Right ventricle myocardium superior (tissue), 1 donor: ENCODE results near the gene SLC9C1. TPM values are rescaled to one million over a fixed set of nuclear protein-coding genes. Genes with fewer than 3 reads are reported as not detected.

Experiments used
- ATAC-seq: fragments of 200-7000 bp; cut with Tn5 transposase; one replicate; pipeline ENCODE4 v1.9.1; 2020; ENCODE audit warnings: mild to moderate bottlenecking; ENCODE audit not compliant: poor library complexity
- DNase-seq: peaks from one replicate; pipeline ENCODE4 v3.0.0-alpha.2; 2020
- intact Hi-C: fragments of 100-400 bp; cut with DNase I; formaldehyde crosslinking; loops from one replicate; pipeline ENCODE4 v1.11.2; 2022
- long read RNA-seq: library from polyadenylated mRNA; unstranded; transcript quantifications from one replicate; pipeline ENCODE4 v2.0.0, GENCODE V29; 2021
- total RNA-seq: library from RNA; stranded (reverse); fragmentation: NEBNext Ultra II Directional; extraction: Animal tissue kit (Norgen Biotek cat#: 25700); gene quantifications from one replicate; pipeline ENCODE4 v1.2.1, GENCODE V29; 2021
- donor health status: DM: no; HTN: yes; CAD: no; lungs with severe emphysema.

SLC9C1 gene
- total RNA-seq = 1.7 TPM
- long read RNA-seq = 0 reads

DNA sequence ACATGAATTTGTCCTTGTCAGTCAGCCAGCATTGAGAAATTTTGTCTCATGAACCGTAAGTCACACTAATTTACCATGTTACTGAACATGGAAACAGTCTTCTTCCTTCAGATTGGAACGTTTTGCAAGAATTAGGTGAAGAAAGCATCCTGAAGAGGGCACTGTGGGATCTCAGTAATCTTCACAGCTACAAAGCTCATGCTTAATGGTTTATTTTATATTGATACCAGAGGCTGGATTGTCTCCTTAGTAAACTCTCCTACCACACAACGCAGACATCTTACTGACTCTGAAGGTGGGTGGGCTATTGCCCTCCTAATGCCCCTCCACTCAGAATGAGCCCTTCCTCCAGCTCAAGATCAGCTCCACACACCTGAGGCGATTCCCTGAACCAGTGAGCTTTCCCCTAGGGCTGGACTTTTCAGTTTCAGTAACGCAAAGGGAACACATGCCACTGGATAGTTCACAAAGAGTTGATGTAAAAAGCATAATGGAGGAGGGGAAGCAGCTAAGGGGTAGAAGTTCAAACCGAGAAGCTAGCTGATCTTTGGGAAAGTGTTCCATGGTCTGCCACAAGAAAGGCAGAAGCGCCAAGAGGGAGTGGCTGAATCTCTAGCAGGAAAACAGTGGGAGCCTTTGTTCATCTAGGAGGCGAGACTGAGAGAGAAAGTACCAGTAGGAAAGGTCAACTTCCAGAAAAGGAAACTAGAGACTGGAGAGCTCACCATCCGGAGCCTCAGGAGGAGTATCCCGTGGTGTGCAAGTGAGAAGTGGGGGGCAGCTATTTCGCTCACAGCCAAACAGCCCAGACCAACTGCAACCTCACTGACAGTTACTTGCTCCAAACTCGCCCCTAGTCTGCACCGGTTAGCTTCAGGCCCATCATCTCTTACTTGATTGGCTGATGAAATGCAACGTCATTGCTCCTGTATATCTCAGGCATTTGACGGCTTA is at the start of gene SLC9C1:
Gene SLC9C1, minus strand, starts transcription at position 849 of the 954 bp plus-strand sequence. CDS start 7,425 bp downstream, outside the sequence.
- intact Hi-C loops = loop anchor here (5.0 kb wide), 1 partner anchor 224 kb away; no protein-coding TSS in a partner anchor
- DNase-seq (no peak), ATAC-seq (peak; percentile 94)

DNA sequence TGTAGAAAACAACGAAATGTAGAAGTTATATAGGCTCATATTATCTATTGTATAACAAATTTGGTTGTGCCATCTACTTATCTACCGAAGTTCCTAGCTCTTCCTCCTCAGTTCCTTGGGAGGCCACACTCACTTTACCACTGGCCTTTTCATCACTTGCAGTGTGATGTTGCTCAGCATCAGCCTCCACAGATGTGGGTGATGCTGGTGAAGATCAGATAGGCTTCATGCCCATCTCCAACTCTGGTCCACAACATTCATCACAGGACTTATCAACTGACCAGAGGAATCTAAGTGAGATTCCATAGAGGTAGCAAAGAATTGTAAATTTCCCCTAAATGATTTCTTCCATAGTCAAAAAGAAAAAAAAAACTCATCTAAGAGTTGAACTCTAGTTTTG is 47.4 kb upstream of the SLC9C1 start:
- intact Hi-C loops = no loop called here
- no peak for ATAC-seq
- DNase-seq = no peak

- intact Hi-C loops = no loop called here
- DNase-seq (no peak), ATAC-seq (no peak)
These were observed 45.6 kb upstream of the SLC9C1 start for GRCh38 chr3:112339609-112340008.

GRCh38 chr3:112339134-112339533 is 45.1 kb upstream of the SLC9C1 start:
- no peak for ATAC-seq
- no peak for DNase-seq
- intact Hi-C loops = no loop called here

DNA sequence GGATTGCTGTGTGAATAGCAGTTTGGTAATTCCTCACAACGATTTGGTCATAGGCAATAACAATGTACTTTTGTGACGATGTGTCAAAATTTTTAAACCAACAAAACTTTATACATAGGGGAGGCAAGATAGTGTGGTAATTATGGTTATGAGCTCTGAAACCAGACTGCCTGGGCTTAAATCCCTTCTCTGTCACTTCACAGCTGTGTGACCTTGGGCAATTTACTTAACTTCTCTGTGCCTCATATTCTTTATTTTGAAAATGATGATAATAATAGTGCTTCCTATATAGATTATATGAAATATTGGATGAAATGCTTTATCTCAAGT is 44.7 kb upstream of the SLC9C1 start:
- ATAC-seq (no peak), DNase-seq (no peak)
- intact Hi-C loops = no loop called here

DNA sequence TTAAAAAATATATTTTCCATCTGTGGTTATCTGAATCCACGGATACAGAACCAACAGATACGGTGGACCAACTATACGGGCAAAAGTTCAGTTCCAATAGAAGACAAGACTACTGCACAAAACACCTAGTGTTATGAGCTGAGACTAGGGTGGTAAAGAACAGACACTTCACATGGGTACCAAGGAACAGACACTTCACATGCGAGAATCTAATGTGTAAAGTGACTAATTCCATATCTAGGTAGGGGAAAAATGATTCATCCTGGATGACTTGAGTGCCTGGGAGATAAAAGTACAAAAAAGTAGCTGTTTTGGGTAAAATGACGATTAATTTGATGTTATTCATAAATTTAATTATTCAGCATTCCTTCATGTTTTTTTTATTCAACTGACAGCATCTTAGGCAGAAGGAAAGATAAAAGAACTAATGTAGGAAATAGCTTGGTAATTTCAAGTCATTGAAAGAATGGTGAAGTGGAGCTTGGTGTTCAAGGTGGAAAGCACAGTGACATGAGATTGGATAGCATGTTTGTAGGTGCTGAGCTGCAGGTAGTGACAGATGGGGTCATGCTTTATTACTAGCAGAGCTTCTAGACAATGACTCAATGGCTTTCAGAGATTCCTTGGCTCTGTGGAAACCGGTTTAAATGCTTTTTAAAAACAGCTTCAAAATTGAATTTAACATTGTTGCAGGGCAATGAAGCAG is 44.2 kb upstream of the SLC9C1 start:
- DNase-seq = no peak
- no peak for ATAC-seq
- intact Hi-C loops = no loop called here

- intact Hi-C loops = no loop called here
- ATAC-seq = no peak
These were observed 41.4 kb upstream of the SLC9C1 start for GRCh38 chr3:112335434-112335781.

GRCh38 chr3:112334691-112335433 is 40.8 kb upstream of the SLC9C1 start:
- DNase-seq (no peak), ATAC-seq (no peak)
- intact Hi-C loops = no loop called here

More at GRCh38 chr3:112335434-112335781, 41.4 kb upstream of the SLC9C1 start:
- DNase-seq = no peak

DNA sequence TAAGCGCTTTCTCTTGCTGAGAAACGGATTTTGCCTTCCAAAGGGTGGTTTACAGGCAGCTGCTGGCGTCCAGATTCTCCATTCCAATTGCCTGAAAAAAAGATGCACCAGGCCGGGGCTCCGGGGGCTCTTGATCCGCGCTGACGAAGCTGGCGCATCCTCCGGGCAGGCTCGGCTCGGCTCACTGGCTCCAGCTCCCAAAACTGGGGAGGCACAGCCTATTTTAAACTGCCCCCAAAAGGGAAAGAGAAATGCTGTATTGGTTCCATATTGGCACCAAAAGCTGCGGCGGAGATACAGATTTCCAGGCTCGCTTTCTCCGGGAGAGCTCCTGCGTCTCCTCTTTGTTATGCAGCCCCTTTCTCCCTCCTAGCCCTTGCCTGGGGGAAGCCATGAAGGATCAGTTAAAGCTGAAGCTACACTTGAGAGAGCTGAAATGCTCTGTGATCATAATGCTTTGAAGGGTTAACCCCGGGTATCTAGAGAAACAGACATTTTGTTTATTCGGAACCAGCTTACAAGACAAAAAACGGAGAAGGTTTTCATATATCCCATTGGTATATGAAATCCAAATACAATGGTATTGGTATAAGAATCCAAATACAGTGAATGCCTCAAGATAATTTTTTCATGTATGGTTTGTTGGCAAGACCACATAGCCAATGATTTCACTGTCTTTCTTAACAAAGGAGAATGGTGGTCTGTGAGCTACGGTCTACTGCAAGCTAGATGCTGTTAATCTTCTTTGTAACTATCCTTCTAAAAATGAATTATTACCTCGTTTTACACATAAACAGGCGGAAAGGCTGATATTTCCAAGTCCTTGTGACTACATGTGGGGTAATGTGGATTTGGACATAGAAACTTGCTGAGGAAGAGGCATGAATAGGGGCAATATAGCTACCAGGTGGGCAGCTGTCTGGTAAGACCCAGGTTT is 39.6 kb upstream of the SLC9C1 start:
- peak; percentile 41 for DNase-seq
- peak; percentile 66 for ATAC-seq
- intact Hi-C loops = no loop called here

GRCh38 chr3:112333002-112333380 is 39.0 kb upstream of the SLC9C1 start, which contains the start of gene CD200:
TSS of gene CD200 (plus strand) at chr3:112333156. CDS start at chr3:112333213, 57 bp downstream.
- intact Hi-C loops = no loop called here
- peak; percentile 82 for ATAC-seq
- peak; percentile 71 for DNase-seq

DNA sequence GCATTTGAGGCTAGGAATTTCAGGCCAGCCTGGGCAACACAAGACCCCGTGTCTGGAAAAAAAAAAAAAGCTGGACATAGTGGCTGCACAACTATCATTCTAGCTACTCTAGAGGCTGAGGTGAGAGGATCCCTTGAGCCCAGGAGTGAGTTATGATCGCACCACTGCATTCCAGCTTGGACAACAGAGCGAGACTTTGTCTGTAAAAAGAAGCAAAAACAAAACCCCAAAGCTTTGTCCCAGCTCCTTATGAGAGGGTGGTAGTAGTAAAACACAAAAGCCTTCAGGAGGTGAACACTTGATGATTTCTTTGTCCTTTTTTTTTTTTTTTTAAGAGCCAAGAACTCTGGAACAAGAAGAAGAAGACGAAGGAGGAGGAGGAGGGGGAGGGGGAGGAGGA is 37.8 kb upstream of the SLC9C1 start:
- DNase-seq (no peak), ATAC-seq (no peak)
- intact Hi-C loops = no loop called here

GRCh38 chr3:112327371-112327951 is 33.4 kb upstream of the SLC9C1 start:
- no peak for DNase-seq
- intact Hi-C loops = loop anchor here (10.0 kb wide), 1 partner anchor 187 kb away; no protein-coding TSS in a partner anchor
- peak; percentile 86 for ATAC-seq

DNA sequence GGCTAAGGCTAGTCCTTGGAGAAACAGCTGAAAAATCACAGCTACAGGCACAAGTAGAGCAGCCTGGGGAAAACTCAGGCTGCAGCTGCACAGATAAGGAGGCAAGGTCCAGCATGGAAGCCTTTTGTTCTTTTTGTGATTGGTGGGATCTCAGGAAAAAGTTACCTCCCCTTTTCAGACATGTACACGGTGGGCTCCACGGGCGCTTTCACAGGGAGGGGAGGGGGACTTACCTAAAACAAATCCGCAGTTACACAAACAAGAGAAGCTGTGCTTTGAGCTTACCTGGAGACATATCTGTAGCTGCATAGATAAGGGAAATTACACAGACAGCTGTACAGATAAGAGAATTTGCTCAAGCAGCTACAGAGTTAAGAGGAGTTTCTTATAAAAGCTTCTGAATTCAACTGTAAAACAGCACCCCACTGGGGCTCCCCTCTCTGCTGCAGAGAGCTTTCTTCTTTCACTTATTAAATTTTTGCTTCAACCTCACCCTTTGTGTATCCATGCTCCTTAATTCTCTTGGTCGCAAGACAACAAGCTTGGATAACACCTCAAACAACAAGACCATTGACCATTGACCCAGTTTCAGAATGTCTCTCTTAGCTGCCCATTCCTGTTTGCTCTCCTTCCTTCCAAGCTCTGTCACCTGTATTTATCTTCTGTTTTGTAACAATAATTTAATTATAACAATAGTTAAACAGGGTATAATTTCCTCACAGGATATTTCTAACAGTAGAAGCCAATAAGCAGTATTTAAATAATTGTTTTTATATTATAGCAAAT is 28.0 kb upstream of the SLC9C1 start:
- DNase-seq = no peak
- ATAC-seq = no peak
- intact Hi-C loops = loop anchor here (10.0 kb wide), 1 partner anchor 193 kb away; no protein-coding TSS in a partner anchor

DNA sequence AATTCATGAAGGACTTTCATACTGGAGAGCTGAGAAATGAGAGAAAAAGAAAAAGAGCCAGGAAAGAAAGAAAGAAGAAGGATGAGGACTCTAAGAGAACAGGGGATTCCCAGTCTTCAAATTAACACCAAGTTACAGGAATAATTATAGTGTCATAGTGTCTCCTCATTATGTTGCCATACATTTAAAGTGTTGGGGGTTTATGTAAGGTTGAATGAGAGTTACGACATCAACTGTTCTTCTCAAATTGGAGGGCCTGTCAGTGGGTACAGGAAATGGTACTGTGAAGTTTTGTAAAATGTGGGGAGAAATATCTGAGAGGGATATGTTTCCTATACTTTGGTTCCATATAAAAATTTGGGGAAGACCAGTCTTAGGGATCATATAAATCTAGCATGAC is 26.7 kb upstream of the SLC9C1 start:
- DNase-seq = no peak
- intact Hi-C loops = loop anchor here (10.0 kb wide), 1 partner anchor 194 kb away; no protein-coding TSS in a partner anchor

GRCh38 chr3:112319516-112320276 is 25.7 kb upstream of the SLC9C1 start:
- no peak for ATAC-seq
- DNase-seq = no peak
- intact Hi-C loops = loop anchor here (10.0 kb wide), 1 partner anchor 195 kb away; no protein-coding TSS in a partner anchor

More for the DNA sequence above, 26.7 kb upstream of the SLC9C1 start:
- no peak for ATAC-seq

DNA sequence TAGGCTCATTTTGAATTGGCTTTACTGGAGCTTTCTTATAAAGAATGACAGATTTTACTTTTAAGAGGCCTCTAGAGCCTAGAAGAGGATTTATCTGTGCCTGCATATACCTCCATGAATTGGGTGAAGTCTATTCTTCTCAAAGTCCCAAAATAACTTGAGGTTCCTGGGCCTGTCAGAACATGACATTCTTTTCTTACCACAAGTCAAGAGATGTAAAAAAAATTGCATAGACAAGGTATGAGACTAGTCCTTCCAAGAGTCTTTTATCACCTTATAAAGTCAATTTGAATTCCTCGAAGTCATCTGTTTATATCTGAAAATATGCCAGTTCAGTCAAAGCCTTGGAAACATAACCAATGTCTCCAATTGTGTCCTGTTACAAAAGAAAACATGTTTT is 21.8 kb upstream of the SLC9C1 start:
- DNase-seq (no peak), ATAC-seq (no peak)
- intact Hi-C loops = no loop called here
